Measurements from ENCODE around the gene VIT.

Gene VIT

GRCh38 chr2:36775806-36776205 lies 79.3 kb downstream of the VIT start:
- no peak for TF ChIP-seq EZH2phosphoT487 (IDR thresholded peaks at IDR 0.05; ENCODE audit: borderline replicate concordance)
- TF ChIP-seq, protein P1, sequence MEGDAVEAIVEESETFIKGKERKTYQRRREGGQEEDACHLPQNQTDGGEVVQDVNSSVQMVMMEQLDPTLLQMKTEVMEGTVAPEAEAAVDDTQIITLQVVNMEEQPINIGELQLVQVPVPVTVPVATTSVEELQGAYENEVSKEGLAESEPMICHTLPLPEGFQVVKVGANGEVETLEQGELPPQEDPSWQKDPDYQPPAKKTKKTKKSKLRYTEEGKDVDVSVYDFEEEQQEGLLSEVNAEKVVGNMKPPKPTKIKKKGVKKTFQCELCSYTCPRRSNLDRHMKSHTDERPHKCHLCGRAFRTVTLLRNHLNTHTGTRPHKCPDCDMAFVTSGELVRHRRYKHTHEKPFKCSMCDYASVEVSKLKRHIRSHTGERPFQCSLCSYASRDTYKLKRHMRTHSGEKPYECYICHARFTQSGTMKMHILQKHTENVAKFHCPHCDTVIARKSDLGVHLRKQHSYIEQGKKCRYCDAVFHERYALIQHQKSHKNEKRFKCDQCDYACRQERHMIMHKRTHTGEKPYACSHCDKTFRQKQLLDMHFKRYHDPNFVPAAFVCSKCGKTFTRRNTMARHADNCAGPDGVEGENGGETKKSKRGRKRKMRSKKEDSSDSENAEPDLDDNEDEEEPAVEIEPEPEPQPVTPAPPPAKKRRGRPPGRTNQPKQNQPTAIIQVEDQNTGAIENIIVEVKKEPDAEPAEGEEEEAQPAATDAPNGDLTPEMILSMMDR (conservative IDR thresholded peaks at IDR 0.05; ENCODE audit: low read length) = no peak
- Histone ChIP-seq H3K4me2 (ENCODE audit: low read depth, low read length, poor library complexity, severe bottlenecking) (no peak overlapping the region), H3K36me3 (ENCODE audit: insufficient read depth, low read length) (no peaks in the 10 kb centered on the region), H3K79me2 (ENCODE audit: insufficient read depth, low read length) (no peaks in the 10 kb centered on the region), H3K27me3 (ENCODE audit: insufficient read depth, low read length, poor library complexity, severe bottlenecking) (no peaks in the 10 kb centered on the region), H4K20me1 (ENCODE audit: insufficient read depth, low read length, poor library complexity, severe bottlenecking) (no peaks in the 10 kb centered on the region), H3K4me1 (ENCODE audit: insufficient read depth, low read length, poor library complexity, severe bottlenecking) (peaks cover 4% of the 10 kb centered on the region), H3K9me3 (ENCODE audit: insufficient read depth, low read depth, low read length) (no peaks in the 10 kb centered on the region), H3K9me2 (replicated peaks; ENCODE audit: low read depth, low read length) (no peaks in the 10 kb centered on the region), H3F3A (ENCODE audit: low read depth) (no peaks in the 10 kb centered on the region), H3K9ac (ENCODE audit: low read depth, low read length, poor library complexity, severe bottlenecking) (no peak overlapping the region), H3K4me3 (ENCODE audit: low read length, poor library complexity, severe bottlenecking) (no peak overlapping the region), H2AFZ (ENCODE audit: low read length) (no peak overlapping the region; the same call in 1 of the 2 replicates)

DNA sequence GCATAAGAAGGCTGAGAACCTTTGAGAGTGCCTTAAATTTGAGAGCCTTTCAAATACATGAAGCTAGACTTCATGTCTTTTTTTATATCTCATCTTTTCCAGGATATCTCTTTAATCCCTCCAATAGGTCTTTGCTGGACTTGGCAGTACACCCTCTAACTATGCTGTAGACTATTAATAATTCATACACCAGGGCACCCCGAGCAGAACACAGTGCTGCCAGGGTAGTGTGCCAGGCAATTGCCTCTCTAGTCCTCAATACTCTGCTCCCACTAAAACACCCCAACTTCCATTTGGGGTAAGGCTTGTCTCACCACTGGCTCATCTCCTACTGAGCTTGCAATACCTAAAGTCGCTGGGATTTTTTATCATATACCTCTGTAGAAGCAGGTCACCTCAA lies 80.8 kb downstream of the VIT start:
- no peaks in the 10 kb centered on the region for H3K9me2 ChIP-seq (replicated peaks; ENCODE audit: low read depth, low read length)
- no peaks in the 10 kb centered on the region for H3K36me3 ChIP-seq (ENCODE audit: insufficient read depth, low read length)
- H3K9me3 ChIP-seq (ENCODE audit: insufficient read depth, low read depth, low read length) = no peaks in the 10 kb centered on the region
- peaks cover 4% of the 10 kb centered on the region for H3K4me1 ChIP-seq (ENCODE audit: insufficient read depth, low read length, poor library complexity, severe bottlenecking)
- TF ChIP-seq, protein P1 (conservative IDR thresholded peaks at IDR 0.05; ENCODE audit: low read length) = no peak
- no peak for TF ChIP-seq EZH2phosphoT487 (IDR thresholded peaks at IDR 0.05; ENCODE audit: borderline replicate concordance)
- no peak overlapping the region for H2AFZ ChIP-seq (ENCODE audit: low read length)
- no peak overlapping the region for H3K4me3 ChIP-seq (ENCODE audit: low read length, poor library complexity, severe bottlenecking)
- no peak overlapping the region for H3K4me2 ChIP-seq (ENCODE audit: low read depth, low read length, poor library complexity, severe bottlenecking)
- H3F3A ChIP-seq (ENCODE audit: low read depth) = no peaks in the 10 kb centered on the region
- H3K27me3 ChIP-seq (ENCODE audit: insufficient read depth, low read length, poor library complexity, severe bottlenecking) = no peaks in the 10 kb centered on the region
- H3K79me2 ChIP-seq (ENCODE audit: insufficient read depth, low read length) = no peaks in the 10 kb centered on the region
- no peaks in the 10 kb centered on the region for H4K20me1 ChIP-seq (ENCODE audit: insufficient read depth, low read length, poor library complexity, severe bottlenecking)
- H3K9ac ChIP-seq (ENCODE audit: low read depth, low read length, poor library complexity, severe bottlenecking) = no peak overlapping the region

DNA sequence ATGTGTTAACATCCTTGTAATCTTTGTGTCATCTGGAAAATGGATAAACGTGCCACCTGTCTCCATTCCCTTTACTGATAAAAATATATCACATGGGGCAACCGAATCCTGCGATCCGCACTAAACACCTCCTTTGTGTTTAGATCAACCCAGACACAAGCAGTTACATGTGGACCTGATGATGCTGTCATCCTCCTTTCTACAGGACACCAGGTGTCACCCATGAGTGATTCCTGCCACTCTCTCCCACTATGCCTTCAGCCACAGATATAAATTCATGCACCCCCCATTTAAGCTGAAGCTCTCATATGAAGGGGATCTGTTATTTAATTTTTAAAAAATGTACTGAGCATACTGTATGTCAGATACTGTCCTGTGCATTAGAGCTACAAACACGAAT lies 81.3 kb downstream of the VIT start:
- H3K27me3 ChIP-seq (ENCODE audit: insufficient read depth, low read length, poor library complexity, severe bottlenecking) = no peaks in the 10 kb centered on the region
- peaks cover 4% of the 10 kb centered on the region for H3K4me1 ChIP-seq (ENCODE audit: insufficient read depth, low read length, poor library complexity, severe bottlenecking)
- H3K9me2 ChIP-seq (replicated peaks; ENCODE audit: low read depth, low read length) = no peaks in the 10 kb centered on the region
- H3K4me3 ChIP-seq (ENCODE audit: low read length, poor library complexity, severe bottlenecking) = no peak overlapping the region
- no peaks in the 10 kb centered on the region for H3K9me3 ChIP-seq (ENCODE audit: insufficient read depth, low read depth, low read length)
- no peak overlapping the region for H2AFZ ChIP-seq (ENCODE audit: low read length)
- no peaks in the 10 kb centered on the region for H4K20me1 ChIP-seq (ENCODE audit: insufficient read depth, low read length, poor library complexity, severe bottlenecking)
- no peaks in the 10 kb centered on the region for H3K79me2 ChIP-seq (ENCODE audit: insufficient read depth, low read length)
- no peak overlapping the region for H3K4me2 ChIP-seq (ENCODE audit: low read depth, low read length, poor library complexity, severe bottlenecking)
- no peak overlapping the region for H3K9ac ChIP-seq (ENCODE audit: low read depth, low read length, poor library complexity, severe bottlenecking)
- no peaks in the 10 kb centered on the region for H3K36me3 ChIP-seq (ENCODE audit: insufficient read depth, low read length)
- no peaks in the 10 kb centered on the region for H3F3A ChIP-seq (ENCODE audit: low read depth)
- TF ChIP-seq, protein P1 (conservative IDR thresholded peaks at IDR 0.05; ENCODE audit: low read length) = 0 out of 2 replicates have a peak, but pooled peaks have one; percentile 13
- no peak for TF ChIP-seq EZH2phosphoT487 (IDR thresholded peaks at IDR 0.05; ENCODE audit: borderline replicate concordance)

All from Loucy (cell line).